ENCODE measurements around the gene SOD3.

Gene SOD3

DNA sequence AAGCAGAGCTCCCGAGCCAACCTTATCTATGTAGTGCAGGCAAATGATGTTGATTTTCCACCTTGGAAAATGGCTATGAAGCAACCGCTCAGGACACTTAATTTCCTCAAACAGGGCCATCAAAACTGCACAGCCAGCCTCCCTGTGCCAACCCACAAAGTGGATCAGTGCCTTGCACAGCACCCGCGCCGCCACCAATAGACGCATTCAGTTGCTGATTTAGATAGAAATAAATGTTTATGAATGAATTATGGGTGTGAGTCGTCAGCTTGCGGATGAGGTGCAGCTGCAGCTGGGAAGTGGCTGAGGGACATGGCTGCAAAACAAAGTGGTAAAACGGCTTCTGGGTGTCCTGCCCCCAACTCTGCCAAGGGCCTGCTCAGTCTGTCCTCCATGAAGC is 47.0 kb downstream of the SOD3 start:
- DNase-seq (ENCODE audit: low read depth): no peak

DNA sequence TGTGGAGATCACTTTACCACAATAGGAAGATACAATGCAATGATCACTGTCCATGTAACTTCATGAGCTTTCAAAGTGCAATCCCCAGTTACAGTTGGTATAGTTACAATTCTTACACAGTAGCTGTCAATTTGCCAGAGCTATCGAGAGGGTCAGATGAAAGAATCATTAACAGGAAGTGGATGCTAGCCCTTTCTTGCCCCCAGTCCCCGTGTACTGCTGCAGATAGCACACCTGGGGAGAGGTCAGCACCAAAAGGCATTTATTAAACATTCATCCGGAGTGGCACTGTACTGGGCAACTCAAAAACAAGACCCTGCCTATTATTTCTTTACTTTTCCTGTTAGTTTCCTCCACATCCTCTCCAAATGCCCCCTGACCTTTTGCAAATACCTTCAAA is 47.7 kb downstream of the SOD3 start:
- DNase-seq (ENCODE audit: low read depth): no peak

DNA sequence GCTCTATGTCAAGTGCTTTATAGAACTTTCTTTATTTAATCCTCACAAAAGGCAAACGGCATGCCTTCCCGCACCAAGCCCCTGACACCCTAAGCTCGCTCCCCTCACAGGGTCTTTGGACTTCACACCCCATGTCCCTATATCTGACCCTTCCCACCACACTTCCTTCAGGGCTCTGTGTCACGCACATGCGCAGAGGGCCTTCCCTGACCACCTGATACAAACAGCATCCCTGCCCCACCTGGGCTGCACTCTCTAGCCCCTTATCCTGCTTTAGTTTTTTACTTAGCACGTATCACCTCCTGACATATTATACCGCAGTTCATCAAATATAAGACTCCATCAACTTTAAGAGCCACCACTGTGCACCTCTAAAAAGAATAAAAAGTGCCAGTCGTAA is 49.8 kb downstream of the SOD3 start:
- DNase-seq (ENCODE audit: low read depth): no peak

DNA sequence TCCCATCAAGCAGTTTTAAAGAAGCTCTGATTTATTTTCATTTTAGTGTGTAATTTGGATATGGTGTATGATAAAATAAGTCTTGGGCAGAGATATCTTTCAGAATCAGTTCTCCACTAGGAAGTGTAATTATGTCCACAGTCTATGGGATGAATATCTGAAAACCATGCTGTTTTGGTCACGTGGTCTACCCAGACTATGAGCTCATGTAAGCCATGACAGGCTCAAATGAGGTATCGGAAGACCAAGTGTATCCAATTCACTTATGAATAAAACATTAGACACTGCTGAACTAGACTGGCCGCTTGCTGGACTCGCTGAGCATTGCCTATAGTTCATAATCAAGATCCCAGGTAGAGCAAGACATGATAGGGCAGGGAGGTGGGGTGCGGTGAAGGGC is 50.5 kb downstream of the SOD3 start:
- no peak for DNase-seq (ENCODE audit: low read depth)

DNA sequence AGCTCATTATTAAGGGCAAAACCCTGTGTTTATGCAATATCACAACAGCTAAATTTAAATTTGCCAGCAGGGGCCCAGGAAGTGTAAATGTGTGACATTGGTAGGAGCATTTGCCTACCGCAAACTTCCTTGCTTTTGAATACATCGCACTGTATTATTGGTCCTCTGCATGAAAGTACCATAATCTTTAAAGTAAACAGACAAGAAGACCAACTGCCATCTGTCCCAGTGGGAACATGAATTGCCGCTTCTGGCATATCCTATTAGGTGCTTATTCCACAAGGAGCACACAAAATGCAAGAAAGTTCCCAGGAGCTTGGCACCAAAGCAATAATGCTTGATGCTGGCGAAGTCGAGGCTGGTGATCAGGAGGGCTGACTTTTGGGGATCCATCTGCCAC is 51.3 kb downstream of the SOD3 start:
- DNase-seq (ENCODE audit: low read depth): no peak

DNA sequence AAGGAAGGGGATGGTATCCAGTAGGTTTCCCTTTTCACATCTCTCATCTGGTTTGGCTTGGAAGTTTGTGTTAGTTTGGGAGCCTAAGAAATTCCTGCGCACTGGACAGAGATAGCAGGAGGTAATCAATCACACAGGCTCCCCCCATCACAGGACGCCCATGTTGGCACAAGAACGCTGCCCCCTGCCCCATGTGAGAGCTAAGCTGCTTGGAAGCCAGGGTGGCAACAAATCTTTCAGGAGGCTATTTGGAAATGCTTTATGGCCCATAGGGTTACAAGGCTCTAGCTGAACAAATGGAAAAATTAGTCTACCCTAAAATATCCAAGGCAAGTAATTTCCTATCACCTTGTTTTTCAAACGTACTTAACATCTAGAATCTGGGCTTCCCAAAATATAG is 54.0 kb downstream of the SOD3 start:
- DNase-seq (ENCODE audit: low read depth): no peak

DNA sequence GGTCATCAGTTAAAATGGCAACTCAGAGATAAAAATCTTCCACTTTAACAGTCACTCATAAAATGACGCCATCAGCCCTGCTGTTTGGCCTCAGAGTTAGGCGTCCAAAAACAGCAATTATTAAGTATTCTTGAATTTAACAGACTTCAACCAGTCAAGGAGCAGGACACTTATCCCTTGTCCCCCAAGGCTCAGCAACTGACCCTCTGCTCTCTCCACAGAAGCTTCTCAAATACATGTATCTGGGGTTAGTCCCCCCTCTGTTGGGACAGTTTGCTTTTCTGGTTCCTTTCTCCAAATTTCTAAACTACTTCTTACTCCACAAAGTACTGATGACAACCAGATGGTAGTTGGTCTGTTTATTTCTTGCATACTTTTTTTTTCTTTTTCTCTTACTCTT is 54.4 kb downstream of the SOD3 start:
- DNase-seq (ENCODE audit: low read depth): no peak
